Measurements from ENCODE around the gene CCDC82. TPM values are rescaled to one million over a fixed set of nuclear protein-coding genes. Genes with fewer than 3 reads are reported as not detected.
A peak's percentile ranks its signal among the peaks of the same experiment; 100 is the strongest.

The CCDC82 gene
- polyA plus RNA-seq, 1 experiment = 4.6 TPM

DNA sequence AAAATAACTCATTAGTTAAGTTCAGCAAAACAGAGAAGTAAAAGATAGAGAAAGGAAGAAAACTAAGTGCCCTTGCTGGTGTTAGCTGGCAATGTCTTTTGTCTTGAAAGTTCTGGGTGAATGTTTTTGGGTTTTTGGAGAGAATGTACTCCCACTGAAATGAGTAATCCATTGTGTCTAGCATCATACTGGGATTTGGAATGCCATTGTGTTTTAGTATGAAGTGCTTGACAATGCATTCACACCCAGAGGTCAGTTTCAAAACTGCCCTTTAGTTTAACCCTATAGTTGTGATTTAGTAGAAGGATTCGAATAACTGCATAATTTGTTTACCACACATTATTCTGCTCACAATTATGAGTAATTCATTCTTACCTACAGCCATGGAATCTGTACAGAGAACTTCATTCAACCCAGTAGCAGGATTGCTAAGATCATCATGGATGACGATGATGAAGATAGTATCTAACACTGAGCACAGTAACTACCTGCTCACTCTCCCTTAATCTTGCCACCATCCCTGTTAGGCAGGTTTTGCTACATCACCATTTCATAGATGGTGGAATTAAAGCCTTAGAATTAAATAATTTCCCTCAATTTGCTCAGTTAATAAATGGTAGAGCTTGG, 80.6 kb downstream of the CCDC82 start:
- no peaks in the 10 kb centered on the region for H3K36me3 ChIP-seq (ENCODE audit: control insufficient read depth, insufficient read depth, low read length)
- H3K4me3 ChIP-seq (ENCODE audit: low read depth, low read length) = no peak overlapping the region
- no peaks in the 10 kb centered on the region for H3K27me3 ChIP-seq (ENCODE audit: control insufficient read depth, insufficient read depth, low read length)
- POLR2A ChIA-PET = no interaction called here
- no peak for DNase-seq (ENCODE audit: low read depth)
- TF ChIP-seq CTCF (IDR thresholded peaks at IDR 0.05; ENCODE audit: insufficient read depth, low read depth, low read length) = no peak
- CTCF ChIA-PET = interaction anchor here (0.6 to 1.0 kb wide), 3 partner anchors 27 to 33 kb away, joined by 3 to 4 read pairs (median 3); no protein-coding TSS in a partner anchor

DNA sequence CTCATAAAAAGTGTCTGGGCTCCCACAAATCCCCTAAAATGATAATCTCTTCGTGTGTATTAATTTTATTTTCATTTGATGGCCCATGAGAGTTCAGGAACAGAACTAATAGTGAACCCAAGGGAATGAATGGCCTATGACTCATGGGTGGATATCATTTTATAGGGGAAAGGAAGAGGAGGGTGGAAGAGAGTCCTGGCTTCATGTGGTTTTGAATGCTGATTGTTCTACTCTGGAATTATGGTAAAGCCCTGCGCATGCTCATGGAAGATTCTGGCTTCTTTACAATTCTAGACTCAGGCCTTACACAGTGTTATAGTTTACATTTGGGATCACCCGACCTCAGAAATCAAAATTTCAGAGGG, 82.0 kb downstream of the CCDC82 start:
- Histone ChIP-seq H3K4me3 (ENCODE audit: low read depth, low read length) (peak overlapping the region; percentile 23; the same call in 1 of the 2 replicates), H3K36me3 (ENCODE audit: control insufficient read depth, insufficient read depth, low read length) (no peaks in the 10 kb centered on the region), H3K27me3 (ENCODE audit: control insufficient read depth, insufficient read depth, low read length) (no peaks in the 10 kb centered on the region)
- DNase-seq (ENCODE audit: low read depth) = peak; percentile 70
- POLR2A ChIA-PET = interaction anchor here (0.8 kb wide), 1 partner anchor 34 kb away, joined by 4 read pairs; no protein-coding TSS in a partner anchor
- CTCF ChIA-PET = interaction anchor here (1.2 to 1.5 kb wide), 2 partner anchors 43 to 68 kb away, joined by 3 read pairs; no protein-coding TSS in a partner anchor
- no peak for TF ChIP-seq CTCF (IDR thresholded peaks at IDR 0.05; ENCODE audit: insufficient read depth, low read depth, low read length)

GRCh38 chr11:96306933-96307775, 82.6 kb downstream of the CCDC82 start:
- Histone ChIP-seq H3K36me3 (ENCODE audit: control insufficient read depth, insufficient read depth, low read length) (no peaks in the 10 kb centered on the region), H3K27me3 (ENCODE audit: control insufficient read depth, insufficient read depth, low read length) (no peaks in the 10 kb centered on the region), H3K4me3 (ENCODE audit: low read depth, low read length) (peak overlapping the region; percentile 23; the same call in 1 of the 2 replicates)
- POLR2A ChIA-PET = interaction anchor here (0.6 to 0.8 kb wide), 2 partner anchors 35 to 105 kb away, joined by 4 to 7 read pairs; no protein-coding TSS in a partner anchor
- CTCF ChIA-PET = interaction anchor here (1.0 to 1.5 kb wide), 3 partner anchors 43 to 152 kb away, joined by 3 read pairs; no protein-coding TSS in a partner anchor
- TF ChIP-seq CTCF (IDR thresholded peaks at IDR 0.05; ENCODE audit: insufficient read depth, low read depth, low read length) = no peak
- DNase-seq (ENCODE audit: low read depth) = peak; percentile 86

GRCh38 chr11:96306600-96306932, 83.1 kb downstream of the CCDC82 start:
- CTCF ChIA-PET = interaction anchor here (1.0 to 1.5 kb wide), 3 partner anchors 42 to 151 kb away, joined by 3 read pairs; no protein-coding TSS in a partner anchor
- no peak for TF ChIP-seq CTCF (IDR thresholded peaks at IDR 0.05; ENCODE audit: insufficient read depth, low read depth, low read length)
- no peak for DNase-seq (ENCODE audit: low read depth)
- POLR2A ChIA-PET = interaction anchor here (0.6 kb wide), 1 partner anchor 104 kb away, joined by 7 read pairs; no protein-coding TSS in a partner anchor
- Histone ChIP-seq H3K27me3 (ENCODE audit: control insufficient read depth, insufficient read depth, low read length) (no peaks in the 10 kb centered on the region), H3K36me3 (ENCODE audit: control insufficient read depth, insufficient read depth, low read length) (no peaks in the 10 kb centered on the region), H3K4me3 (ENCODE audit: low read depth, low read length) (no peak overlapping the region)

DNA sequence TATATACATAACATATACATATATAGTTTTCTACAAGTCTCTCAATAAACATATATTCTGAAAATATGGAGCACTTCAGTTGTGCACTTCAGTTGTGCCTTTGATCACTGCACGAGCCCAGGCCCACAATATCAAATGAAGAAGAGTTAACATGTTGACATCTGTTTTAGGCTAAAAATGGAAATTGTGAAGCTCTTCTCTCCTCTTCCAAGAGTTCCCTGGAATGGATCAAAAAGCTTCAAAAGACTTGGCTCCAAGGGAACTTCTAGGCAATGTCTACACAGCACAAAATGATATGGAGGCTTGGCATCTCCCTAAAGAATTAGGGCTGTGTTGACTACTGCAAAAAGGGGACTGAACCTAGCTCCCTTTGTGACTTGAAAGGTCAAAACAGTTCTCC, 83.6 kb downstream of the CCDC82 start:
- no peaks in the 10 kb centered on the region for H3K36me3 ChIP-seq (ENCODE audit: control insufficient read depth, insufficient read depth, low read length)
- CTCF ChIA-PET = interaction anchor here (0.7 to 1.0 kb wide), 2 partner anchors 25 to 151 kb away, joined by 3 read pairs; no protein-coding TSS in a partner anchor
- no peak overlapping the region for H3K4me3 ChIP-seq (ENCODE audit: low read depth, low read length)
- POLR2A ChIA-PET = no interaction called here
- H3K27me3 ChIP-seq (ENCODE audit: control insufficient read depth, insufficient read depth, low read length) = no peaks in the 10 kb centered on the region
- TF ChIP-seq CTCF (IDR thresholded peaks at IDR 0.05; ENCODE audit: insufficient read depth, low read depth, low read length) = no peak
- no peak for DNase-seq (ENCODE audit: low read depth)

Measured in BJ (cell line).